Endothelial cell of umbilical vein (primary cell): ENCODE data around the gene INS.

Experiments used
- CTCF ChIP-seq, 2 donors: IDR thresholded peaks; 1 replicate in 1 of 2; 2 replicates in 1 of 2; pipeline ENCODE4 v1.5.1; 2011; ENCODE audit warnings: low read length in 2 of 2, mild to moderate bottlenecking in 2 of 2, moderate library complexity in 2 of 2, control low read depth in 1 of 2, inconsistent platforms in 1 of 2, low read depth in 1 of 2; ENCODE audit not compliant: insufficient read depth in 1 of 2; ENCODE audit errors: extremely low read depth in 1 of 2
- GATA2 ChIP-seq: IDR thresholded peaks from 2 replicates; pipeline ENCODE4 v1.7.0; 2011; ENCODE audit warnings: low read depth, mild to moderate bottlenecking, moderate library complexity, mixed read lengths, low read length; ENCODE audit not compliant: insufficient read length, insufficient read depth
- MYC ChIP-seq: IDR thresholded peaks from one replicate; pipeline ENCODE4 v1.6.1; 2011; ENCODE audit warnings: mild to moderate bottlenecking, low read depth, low read length

- TF ChIP-seq CTCF (IDR thresholded peaks at IDR 0.05; ENCODE audit: extremely low read depth in 1 of 2, insufficient read depth in 1 of 2, low read depth in 1 of 2, low read length in 2 of 2) (peak; percentile 63 to 81), GATA2 (no peak), MYC (no peak)
Measured at GRCh38 chr11:2196970-2197770, 36.2 kb upstream of the INS start.
